GM21619 (cell line): ENCODE results near the gene SPATA1.

Source experiments
- ATAC-seq: cut with Tn5 transposase; IDR thresholded peaks from one replicate; pipeline ENCODE4 v1.9.1; 2021; ENCODE audit not compliant: unreplicated experiment

The SPATA1 gene, protein sequence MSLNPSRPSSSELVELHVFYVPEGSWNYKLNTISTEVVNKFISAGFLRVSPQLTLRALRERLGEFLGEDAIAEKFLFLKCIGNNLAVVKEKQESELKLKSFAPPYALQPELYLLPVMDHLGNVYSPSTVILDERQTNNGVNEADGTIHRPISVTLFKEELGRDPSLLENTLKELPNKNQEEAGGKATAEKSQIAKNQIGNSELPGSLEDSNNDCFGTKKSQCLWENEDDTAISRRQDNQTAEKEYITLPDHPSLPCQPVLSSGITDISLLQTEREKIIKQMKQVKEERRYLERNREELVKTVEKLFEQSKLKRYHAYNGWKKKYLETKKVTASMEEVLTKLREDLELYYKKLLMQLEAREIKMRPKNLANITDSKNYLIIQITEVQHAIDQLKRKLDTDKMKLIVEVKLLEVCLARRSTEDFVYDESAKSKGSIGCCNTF

GRCh38 chr1:84506002-84506728 is at the start of gene SPATA1, which contains the start of gene GNG5:
Gene SPATA1, plus strand, starts transcription at chr1:84506386. Its CDS starts 9,974 bp downstream, at chr1:84516360.
Gene GNG5, minus strand, starts transcription at chr1:84506581. Its CDS starts 490 bp downstream, at chr1:84506091.
- ATAC-seq, result peak; percentile 77

GRCh38 chr1:84462118-84462517 is 44.1 kb upstream of the SPATA1 start:
- no peak for ATAC-seq

GRCh38 chr1:84467298-84467697 is 38.9 kb upstream of the SPATA1 start:
- no peak for ATAC-seq

DNA sequence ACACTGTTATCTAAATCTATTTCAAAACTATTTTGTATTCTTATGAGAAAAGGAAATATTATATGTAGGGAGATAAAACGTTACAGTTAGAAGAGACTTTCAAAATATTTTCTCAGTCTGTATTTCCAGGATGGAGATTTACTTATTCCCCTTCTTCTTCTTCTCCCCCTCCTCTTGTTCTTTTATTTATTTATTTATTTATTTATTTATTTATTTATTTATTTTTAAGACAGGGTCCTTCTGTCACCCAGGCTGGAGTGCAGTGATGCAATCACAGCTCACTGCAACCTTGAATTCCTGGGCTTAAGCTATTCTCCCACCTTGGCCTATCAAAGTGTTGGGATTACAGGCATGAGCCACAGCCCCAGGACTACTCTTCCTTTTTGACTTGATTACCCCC is 30.0 kb upstream of the SPATA1 start:
- no peak for ATAC-seq

- ATAC-seq, result peak; percentile 98
Observed at GRCh38 chr1:84478876-84479868, 27.0 kb upstream of the SPATA1 start, which contains the start of gene RPF1. Gene RPF1, plus strand, starts transcription at chr1:84479266. Its CDS starts 16 bp downstream, at chr1:84479282.

DNA sequence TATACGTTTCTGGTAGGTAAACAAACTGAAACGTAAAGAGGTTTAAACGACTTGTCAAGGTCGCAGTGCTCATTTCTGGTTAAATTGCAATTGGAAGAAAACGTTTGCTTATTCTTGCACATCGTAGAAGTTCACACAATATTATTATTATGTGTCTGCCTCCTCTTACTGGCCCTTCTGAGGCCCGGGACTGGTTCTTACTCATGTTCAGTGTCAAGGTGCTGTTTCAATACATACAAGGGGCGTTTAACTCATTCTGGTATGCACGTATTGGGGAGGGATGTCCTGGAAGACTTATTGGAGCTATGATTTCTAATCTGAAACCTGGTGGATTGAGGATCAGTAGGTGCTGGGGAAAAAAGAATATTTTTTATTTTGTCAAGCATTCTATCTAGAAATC is 26.2 kb upstream of the SPATA1 start:
- no peak for ATAC-seq

DNA sequence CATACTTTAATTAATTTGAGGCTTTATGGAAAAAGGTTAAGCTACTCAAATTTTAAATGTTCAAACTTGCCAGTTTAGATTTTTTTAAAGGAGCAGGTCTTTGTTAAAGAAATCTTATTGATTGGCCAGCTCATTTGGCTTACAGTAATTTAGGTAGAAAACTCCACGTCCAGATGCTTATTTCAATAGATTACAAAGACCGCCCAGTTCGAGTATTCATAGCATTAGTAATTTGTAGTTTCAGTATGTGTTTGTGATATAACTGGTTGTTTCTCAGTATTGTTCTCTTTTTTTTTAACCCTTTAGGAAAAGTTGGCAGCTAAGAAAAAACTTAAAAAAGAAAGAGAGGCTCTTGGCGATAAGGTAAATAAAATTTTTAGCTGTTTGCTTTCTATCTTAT is 25.5 kb upstream of the SPATA1 start:
- no peak for ATAC-seq

DNA sequence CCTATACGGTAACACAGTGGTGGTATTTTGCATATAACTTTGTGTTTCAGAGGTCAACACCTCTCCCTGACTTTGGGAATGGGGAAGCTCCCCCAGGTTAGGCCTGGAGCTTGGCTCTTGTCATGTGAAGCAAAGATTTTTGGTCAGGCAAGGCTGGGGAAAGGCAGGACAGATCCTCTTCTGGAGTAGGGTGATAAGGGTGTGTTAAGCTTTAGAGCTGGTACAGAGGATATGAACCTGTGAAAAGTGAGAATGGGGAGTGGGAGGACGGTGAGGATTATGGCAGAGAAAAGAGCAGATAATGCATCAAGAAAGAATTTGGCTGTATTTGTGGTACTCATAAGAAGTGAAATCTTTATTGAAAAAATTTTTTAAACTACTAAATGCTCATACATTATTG is 24.9 kb upstream of the SPATA1 start:
- no peak for ATAC-seq

DNA sequence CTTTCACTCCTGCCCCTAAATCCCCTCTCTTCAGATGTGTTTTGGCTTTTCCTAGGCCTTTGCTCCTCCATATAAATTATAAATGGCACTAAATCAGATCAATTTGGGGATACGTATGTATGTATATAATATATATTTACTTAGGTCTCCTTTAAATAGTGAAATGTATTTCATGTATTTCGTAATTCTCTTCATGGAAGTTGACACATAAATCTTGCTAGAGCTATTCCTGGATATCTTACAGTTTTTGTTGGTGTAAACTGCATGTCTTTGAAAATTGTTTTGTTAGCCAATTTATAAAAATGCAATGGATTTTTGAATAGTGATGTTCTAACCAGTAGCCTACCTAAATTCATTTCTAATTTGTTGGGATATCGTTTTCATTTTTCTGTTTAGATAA is 18.1 kb upstream of the SPATA1 start:
- no peak for ATAC-seq

- no peak for ATAC-seq
Observed at GRCh38 chr1:84489766-84490165, 16.4 kb upstream of the SPATA1 start.

DNA sequence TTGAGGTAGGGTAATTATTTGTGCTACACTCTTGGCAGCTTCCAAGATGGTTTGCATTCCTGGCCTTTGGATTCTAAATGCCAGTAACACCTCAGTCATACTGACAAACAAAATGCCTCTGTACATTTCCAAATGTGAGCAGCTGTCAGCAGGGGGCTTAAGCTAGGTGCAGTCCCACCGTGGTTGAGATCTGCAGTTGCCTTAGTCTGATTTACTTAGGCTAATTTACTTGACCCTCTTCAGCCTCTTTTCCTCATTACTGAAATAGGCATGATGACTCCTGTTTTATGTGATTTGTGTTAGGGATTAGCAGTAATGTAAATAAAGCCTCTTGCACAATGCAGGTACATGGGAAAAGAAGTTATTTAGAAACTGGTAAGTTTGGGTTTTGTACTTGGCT is 13.5 kb upstream of the SPATA1 start:
- ATAC-seq, result no peak

DNA sequence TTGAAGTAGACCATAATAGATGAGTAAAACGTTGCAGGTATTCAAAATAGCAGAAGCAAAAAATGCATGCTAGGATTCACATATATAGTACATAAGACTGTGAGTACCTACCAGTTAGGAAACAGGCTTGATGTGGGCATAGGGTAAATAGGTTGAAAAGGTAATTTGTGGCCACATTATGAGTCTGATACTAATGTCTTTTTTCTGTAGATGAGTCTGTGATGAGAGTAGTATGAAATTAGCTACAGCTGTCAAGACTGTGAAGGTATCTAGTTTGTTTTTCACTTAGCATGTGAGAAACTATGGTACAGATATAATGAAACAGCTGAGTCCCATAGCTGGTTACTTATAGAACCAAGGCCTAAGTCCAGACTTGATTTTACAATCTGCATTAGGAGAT is 12.4 kb upstream of the SPATA1 start:
- no peak for ATAC-seq

GRCh38 chr1:84496498-84496897 is 9.7 kb upstream of the SPATA1 start:
- ATAC-seq, result no peak

DNA sequence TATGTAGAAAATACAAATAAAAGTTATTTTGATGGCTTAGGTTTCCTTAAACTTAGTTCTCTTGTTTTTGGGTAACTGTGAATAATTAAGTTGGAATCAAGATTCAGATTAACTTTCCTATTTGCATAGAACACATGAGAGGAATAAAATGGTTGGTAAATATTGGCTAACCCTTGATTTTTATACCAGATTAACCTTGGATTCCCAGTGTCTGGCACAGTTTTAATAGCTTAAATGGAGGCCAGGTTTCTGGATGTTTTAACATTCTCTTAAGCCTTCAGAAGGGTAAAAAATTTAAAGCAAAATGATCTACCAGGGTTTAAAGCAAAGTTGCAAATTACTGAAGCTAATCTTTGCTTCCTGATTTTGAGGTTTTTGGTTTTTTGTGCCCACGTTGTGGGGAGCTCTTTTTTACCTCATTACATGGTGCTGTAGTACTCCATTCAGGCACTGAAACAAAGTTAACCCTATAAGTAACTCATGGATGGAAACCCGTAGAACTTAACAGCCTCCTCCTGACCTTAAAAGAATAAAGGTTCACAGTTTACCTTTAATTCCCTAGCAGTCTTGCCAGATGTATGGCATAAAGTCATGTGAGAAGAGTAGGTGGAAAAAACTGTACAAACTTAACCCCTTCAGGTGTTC is 8.4 kb upstream of the SPATA1 start:
- ATAC-seq, result no peak

DNA sequence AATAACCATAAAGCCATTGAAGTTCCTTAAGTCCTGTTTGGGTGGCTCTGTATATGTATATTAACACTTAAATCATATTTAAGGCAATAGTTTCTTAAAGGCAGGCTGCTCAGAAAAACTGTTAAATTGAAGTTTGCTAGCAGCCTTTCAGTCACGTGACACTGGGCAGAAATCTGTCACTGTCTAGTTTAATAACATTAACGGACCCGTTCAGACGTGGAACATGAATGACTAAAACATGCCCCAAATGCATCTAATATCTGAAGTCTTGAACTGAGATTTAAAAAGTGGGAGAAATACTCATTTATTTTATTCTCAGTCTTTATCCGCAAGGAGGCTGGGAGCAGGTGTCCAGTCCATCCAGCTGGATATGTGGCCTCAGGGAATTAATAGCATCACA is 3.3 kb upstream of the SPATA1 start:
- ATAC-seq, result no peak

DNA sequence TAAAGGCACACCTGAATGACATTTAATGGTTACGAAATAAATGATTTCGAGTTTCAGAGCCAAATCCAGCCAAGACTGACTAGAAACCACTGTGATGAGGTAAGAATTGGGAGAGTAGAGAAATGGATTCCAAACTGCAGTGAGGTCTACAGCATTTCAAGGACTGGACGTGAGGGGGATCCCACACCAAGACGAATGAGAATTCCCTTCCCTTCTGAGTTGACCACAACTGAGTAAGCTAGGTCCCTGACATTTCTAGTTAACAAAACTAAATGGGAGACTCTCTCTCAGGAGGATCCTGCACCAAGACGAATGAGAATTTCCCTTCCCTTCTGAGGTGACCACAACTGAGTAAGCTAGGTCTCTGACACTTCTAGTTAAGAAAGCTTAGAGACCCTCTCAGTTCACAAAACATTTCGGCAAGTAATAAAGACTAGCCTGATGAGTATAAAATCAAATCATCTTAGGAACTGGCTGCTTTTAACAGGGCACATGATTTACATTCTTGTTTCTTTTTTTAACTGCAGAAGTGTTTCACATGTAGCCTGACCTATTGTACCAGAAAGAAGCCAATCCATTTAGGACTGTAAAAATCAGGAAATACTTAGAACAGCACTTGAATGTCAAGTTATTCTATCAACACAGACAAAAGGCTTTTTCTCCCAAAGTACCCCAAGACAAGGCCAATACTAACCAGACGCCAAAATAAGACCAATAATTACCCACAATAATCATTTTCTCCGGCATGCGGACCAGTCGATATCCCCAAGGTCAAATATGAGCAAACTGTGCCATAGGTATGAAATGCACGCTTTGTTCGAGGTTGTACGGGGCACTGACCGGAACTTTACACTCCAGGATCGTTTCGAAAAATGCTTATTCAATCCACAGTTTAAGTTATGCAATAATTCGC is 1.4 kb upstream of the SPATA1 start:
- no peak for ATAC-seq

DNA sequence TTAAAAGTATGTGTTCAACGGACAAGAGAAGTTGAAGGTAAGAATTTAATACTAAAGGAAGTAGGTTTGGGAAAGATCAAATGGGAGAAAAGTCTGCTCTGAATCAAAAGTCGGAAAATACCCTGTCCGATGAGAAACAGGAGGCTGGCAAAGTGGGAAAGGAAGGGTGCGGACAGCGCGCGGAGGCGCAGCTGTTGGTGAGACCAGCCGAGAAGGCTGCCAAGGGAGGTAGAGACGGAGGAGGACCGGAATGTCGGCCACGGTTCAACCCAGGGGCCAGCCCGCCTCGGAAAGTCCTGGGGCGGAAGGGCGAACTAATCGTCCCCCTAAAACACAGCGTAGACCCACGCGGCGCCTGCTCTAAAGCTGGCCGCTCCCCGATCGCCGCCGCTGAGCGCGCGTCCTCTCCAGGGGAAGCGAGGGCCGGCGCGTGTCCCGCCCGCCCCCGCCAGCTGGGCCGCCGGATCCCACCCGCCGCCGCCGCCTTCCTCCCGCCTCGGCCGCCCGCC is 639 bp upstream of the SPATA1 start:
- peak; percentile 33 for ATAC-seq

- no peak for ATAC-seq
Observed at GRCh38 chr1:84506729-84507453, 705 bp downstream of the SPATA1 start.
